ENCODE measurements around the gene FILIP1.

DNA sequence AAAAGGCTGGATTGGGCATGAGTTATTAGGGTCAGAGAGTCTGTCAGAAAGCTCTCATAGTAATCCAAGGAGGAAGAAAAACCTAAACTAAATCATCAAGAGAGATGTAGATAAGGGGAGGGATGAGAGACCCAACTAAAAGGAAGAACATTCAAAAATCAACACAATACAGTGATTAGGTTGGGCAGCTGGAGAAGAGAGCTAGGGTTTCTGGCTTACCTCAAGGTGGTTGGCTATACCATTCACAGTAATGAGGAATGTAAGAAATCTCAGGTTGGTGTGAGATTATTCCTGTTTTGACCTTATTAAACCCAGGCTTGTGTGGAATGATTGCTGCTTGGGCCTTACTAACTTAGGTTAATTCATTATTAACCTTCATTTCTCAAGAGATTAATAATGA is 243.8 kb downstream of the FILIP1 start:
- no peak for TF ChIP-seq EGR1 (IDR thresholded peaks at IDR 0.05)
- no peak for TF ChIP-seq RAD21 (IDR thresholded peaks at IDR 0.05; ENCODE audit: low read depth)
- TF ChIP-seq EP300 (IDR thresholded peaks at IDR 0.05; ENCODE audit: borderline replicate concordance), result no peak
- TF ChIP-seq FOXM1 (IDR thresholded peaks at IDR 0.05; ENCODE audit: borderline replicate concordance, low read depth), result no peak
